Measurements from ENCODE around the gene BBX.

BBX gene

DNA sequence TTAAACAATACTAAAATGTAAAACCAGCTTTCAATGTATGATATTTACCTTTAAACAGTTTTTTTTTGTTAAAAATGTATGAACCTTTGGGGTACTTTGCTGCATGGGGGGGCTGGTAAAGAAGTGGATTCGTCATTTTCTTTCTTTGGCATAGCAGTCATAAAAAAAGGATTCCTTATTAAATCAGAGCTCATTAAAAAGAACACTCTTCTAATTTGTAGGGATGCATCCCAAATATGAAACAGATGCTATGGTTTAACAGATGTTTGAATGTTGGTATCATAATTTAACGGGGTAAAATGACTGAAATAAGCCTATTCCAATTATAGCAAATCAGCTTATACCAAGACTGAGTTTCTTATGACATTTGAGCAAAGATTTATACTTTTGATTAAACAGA, 234.4 kb downstream of the BBX start:
- TF ChIP-seq, protein P1, sequence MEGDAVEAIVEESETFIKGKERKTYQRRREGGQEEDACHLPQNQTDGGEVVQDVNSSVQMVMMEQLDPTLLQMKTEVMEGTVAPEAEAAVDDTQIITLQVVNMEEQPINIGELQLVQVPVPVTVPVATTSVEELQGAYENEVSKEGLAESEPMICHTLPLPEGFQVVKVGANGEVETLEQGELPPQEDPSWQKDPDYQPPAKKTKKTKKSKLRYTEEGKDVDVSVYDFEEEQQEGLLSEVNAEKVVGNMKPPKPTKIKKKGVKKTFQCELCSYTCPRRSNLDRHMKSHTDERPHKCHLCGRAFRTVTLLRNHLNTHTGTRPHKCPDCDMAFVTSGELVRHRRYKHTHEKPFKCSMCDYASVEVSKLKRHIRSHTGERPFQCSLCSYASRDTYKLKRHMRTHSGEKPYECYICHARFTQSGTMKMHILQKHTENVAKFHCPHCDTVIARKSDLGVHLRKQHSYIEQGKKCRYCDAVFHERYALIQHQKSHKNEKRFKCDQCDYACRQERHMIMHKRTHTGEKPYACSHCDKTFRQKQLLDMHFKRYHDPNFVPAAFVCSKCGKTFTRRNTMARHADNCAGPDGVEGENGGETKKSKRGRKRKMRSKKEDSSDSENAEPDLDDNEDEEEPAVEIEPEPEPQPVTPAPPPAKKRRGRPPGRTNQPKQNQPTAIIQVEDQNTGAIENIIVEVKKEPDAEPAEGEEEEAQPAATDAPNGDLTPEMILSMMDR (IDR thresholded peaks at IDR 0.05; ENCODE audit: insufficient read depth, low read depth, low read length, missing control alignments), result no peak
- DNase-seq (ENCODE audit: low read depth), result no peak
- H3K4me3 ChIP-seq (ENCODE audit: low read depth, low read length), result no peak overlapping the region

DNA sequence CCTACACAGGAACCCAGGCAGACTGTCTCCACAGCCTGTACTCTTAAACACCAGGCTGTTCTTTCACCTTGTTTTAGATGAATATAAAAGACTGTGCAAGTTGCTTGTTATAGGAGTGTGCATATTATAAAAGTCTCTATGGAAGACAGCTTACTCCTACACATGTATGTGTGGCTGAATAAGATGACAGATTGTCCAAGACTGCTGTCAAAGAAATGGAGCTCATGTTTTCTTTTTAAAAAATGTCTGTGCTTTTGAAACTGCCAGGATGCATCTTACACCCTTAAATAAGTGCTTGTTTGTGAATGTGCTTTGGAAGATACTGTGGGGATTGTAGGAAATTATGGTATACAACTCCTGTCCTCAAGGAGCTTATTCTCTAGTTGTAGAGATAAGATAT, 237.4 kb downstream of the BBX start:
- no peak for DNase-seq (ENCODE audit: low read depth)
- no peak overlapping the region for H3K4me3 ChIP-seq (ENCODE audit: low read depth, low read length)
- TF ChIP-seq, protein P1 (IDR thresholded peaks at IDR 0.05; ENCODE audit: insufficient read depth, low read depth, low read length, missing control alignments), result no peak

DNA sequence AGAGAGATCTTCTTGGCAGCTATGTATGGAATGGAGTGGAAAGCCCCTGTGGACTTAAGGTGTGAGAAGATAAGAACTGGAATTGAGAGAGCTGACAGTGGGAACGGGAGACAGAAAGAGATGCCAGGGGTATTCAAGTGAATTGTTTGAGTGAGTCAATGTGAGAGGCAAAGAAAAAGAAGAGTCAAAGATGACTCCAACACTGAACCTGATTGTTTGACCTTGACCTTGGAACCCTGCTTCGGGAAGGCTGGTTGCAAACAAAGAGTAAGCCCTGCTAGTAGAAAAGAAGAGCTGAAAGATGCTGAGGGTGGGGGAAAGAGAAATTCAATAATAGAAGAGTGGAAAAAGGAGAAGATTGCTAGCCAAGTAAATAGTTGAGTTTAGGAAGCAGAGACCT, 238.6 kb downstream of the BBX start:
- H3K4me3 ChIP-seq (ENCODE audit: low read depth, low read length), result no peak overlapping the region
- TF ChIP-seq, protein P1 (IDR thresholded peaks at IDR 0.05; ENCODE audit: insufficient read depth, low read depth, low read length, missing control alignments), result no peak
- DNase-seq (ENCODE audit: low read depth), result no peak

DNA sequence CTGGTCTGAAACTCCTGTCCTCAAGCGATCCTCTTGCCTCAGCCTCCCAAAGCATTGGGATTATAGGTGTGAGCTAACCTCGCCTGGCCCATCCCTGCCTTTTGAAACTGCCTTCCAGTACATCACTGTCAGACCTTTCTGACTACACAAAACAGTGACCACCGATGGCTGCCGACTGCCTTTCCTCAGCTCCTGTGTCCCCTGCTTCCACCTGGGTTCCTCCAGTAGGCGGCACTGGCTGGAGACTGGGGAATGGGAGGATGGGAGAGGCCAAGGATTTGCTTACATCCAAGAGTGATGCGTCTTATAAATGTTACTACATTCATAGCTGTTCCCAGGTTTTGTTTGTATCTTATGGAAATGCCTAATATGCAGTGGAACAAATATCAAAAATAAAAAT, 242.8 kb downstream of the BBX start:
- DNase-seq (ENCODE audit: low read depth), result no peak
- H3K4me3 ChIP-seq (ENCODE audit: low read depth, low read length), result no peak overlapping the region
- TF ChIP-seq, protein P1 (IDR thresholded peaks at IDR 0.05; ENCODE audit: insufficient read depth, low read depth, low read length, missing control alignments), result no peak

DNA sequence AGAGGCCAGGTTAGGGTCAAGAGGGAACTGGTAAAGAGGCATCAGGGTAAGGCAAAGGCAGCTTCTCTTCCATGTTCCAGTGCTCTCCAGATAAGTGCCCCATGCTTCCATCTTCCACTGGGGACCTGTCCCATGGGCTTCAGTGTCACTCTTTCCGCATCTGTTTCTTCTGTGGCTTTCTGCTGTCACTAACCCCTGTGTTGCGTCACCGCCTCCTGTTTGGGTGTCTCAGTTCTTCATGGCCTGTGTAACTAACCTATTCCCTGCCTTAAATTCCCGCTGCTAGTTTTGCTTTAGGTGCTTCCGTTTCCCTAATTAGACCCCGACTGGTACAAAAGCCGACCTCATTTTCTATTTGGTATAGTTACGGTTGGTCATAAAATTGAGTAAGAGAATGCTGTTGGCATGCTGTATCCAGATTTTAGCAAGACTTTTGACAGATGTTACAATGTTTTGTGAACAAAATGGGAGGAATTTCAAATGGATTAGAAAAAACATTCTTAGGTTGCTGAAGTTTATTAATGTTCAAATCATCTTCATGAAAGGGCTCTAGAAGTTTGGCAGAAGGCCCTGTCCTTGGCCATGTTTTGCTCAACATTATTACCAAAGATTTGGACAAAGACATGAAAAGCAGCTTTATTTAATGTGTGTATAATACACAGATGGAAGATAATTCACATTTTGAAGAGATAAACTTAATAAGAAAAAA, 245.3 kb downstream of the BBX start:
- no peak overlapping the region for H3K4me3 ChIP-seq (ENCODE audit: low read depth, low read length)
- no peak for DNase-seq (ENCODE audit: low read depth)
- TF ChIP-seq, protein P1 (IDR thresholded peaks at IDR 0.05; ENCODE audit: insufficient read depth, low read depth, low read length, missing control alignments), result no peak

DNA sequence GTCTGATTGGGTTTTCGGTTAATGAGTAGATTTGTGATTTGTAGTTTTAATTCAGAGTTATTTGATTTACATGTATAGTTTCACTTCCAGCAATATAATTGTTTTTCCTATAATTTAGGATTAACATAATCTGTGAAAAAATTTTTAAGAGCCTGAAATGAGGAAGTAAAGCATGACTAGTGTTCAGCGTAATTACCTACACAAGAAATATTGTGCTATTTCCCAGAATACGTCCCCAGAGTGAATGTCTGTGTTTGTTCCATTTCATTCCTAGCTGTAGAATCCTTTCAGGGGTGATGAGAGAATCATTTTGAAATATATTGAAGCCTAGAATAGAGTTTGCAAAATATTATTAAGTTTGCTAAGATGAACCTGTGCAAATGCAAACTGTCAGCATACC, 247.1 kb downstream of the BBX start:
- H3K4me3 ChIP-seq (ENCODE audit: low read depth, low read length), result no peak overlapping the region
- TF ChIP-seq, protein P1 (IDR thresholded peaks at IDR 0.05; ENCODE audit: insufficient read depth, low read depth, low read length, missing control alignments), result no peak
- DNase-seq (ENCODE audit: low read depth), result no peak

DNA sequence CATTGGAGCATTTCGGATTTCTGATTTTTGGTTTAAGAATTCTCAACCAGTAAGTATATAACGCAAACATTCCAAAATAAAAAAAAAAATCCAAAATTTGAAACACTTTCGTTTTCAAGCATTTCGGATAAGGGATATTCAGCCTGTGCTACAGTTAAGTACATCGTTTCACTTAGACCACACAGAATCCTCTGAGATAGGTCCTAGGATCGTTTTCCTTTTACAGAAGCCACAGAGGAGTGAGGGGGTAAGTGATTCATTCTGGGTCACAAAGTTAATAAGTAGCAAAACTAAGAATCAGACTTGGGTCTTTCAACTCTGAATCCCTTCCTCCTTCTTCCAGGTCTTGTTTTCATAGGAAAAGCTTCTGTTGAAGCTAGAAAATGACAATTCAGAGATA, 249.3 kb downstream of the BBX start:
- no peak overlapping the region for H3K4me3 ChIP-seq (ENCODE audit: low read depth, low read length)
- TF ChIP-seq, protein P1 (IDR thresholded peaks at IDR 0.05; ENCODE audit: insufficient read depth, low read depth, low read length, missing control alignments), result no peak
- no peak for DNase-seq (ENCODE audit: low read depth)

Measured in GM12865 (cell line).